ENCODE results near the gene GDPD1. TPM values are rescaled to one million over a fixed set of nuclear protein-coding genes. Genes with fewer than 3 reads are reported as not detected.
"Not testable (repeated sequence)": the region's sequence is repeated elsewhere in the genome, so short reads cannot be mapped to it uniquely, and the experiment has no call there.

Gene GDPD1
- total RNA-seq (5.6 and 9.9 TPM in 2 replicates), polyA plus RNA-seq (2.0 and 4.7 TPM in 2 replicates)

DNA sequence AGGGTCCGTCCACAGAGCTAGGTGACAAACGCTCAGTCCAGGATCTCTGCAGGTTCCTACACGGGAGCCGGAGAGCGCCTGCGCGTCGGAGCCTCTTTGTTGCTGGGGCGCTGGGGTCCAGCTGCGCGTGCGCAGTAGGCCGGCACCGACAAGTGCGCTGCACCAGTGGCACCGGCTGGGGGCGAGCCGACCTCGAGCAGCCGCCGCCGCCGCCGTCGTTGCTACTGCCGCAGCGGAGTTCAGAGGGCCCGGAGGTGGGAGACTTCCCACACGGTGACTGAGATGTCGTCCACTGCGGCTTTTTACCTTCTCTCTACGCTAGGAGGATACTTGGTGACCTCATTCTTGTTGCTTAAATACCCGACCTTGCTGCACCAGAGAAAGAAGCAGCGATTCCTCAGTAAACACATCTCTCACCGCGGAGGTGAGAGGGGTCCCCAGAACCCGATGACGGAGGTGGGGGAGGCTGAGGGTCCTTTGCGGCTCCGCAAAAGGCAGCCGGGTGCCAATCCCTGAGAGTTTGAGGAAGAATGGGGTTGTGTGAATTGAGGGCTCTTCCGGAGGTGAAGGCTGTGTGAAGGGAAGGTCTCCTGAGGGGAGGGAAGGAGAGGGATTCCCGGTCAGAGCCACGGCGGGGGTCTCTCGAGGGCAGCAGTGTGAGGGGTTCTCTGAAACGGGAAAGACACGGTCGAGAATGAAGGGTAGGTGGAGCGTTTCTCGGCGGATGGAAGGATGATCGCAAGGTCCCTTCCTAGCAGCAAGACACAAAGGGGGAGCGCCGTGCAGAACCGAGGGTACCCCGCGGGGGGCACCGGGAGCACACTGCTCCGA is at the start of gene GDPD1:
Gene GDPD1, plus strand, starts transcription at position 184 of the 831 bp plus-strand sequence. Its CDS starts 99 bp downstream, at position 283.
- Histone ChIP-seq H3K4me1 (ENCODE audit: low read depth) (no peaks in the 10 kb centered on the region), H3K36me3 (no peaks in the 10 kb centered on the region), H3K4me3 (peak within 1 kb of the TSS; percentile 53), H3K9me3 (ENCODE audit: low read depth) (no peaks in the 10 kb centered on the region), H3K27me3 (no peaks in the 10 kb centered on the region), H3K27ac (peak within 1 kb of the TSS; percentile 71)
- DNase-seq (ENCODE audit: low read depth in 1 of 2, low spot score in 1 of 2) = peak; percentile 95 to 98
- TF ChIP-seq CTCF (IDR thresholded peaks at IDR 0.05; ENCODE audit: low read depth, low read length) = peak; percentile 53

DNA sequence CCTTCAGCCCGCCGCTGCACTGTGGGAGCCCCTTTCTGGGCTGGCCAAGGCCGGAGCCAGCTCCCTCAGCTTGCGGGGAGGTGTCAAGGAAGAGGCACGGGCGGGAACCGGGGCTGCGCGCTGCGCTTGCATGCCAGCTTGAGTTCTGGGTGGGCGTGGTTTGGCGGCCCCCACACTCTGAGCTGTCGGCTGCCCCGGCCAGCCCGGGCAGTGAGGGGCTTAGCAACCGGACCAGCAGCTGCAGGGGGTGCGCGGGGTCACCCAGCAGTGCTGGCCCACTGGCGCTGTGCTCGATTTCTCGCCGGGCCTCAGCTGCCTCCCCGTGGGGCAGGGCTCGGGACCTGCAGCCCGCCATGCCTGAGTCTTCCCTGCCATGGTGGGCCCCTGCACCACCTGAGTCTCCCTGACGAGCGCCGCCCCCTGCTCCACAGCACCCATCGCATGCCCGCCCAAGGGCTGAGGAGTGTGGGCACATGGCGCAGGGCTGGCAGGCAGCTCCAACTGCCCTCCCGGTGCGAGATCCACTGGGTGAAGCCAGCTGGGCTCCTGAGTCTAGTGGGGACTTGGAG is 47.8 kb upstream of the GDPD1 start:
- Histone ChIP-seq H3K27me3 (no peaks in the 10 kb centered on the region), H3K27ac (no peak overlapping the region), H3K9me3 (ENCODE audit: low read depth) (no peaks in the 10 kb centered on the region), H3K36me3 (no peaks in the 10 kb centered on the region), H3K4me3 (no peak overlapping the region), H3K4me1 (ENCODE audit: low read depth) (no peaks in the 10 kb centered on the region)
- no peak for TF ChIP-seq CTCF (IDR thresholded peaks at IDR 0.05; ENCODE audit: low read depth, low read length)
- no peak for DNase-seq (ENCODE audit: low read depth in 1 of 2, low spot score in 1 of 2)

DNA sequence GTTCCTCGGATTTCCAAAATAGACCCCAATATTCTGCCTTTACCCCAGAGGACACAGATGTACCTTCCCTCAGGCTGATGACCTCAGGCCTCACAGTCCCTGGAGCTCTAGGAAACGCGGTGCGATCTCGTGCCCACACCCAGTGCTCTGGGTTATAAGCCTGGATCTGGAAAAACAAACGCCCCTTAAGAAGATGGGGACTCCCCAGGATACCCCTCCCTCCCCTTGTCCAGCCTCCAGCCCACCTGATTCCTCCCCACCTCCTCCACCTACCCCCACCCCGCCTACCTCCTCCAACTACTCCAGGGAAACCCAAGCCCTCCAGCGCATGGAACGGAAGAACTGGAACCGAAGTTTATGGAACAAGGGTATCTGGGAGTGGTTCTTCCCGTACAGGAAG is 45.6 kb upstream of the GDPD1 start:
- Histone ChIP-seq H3K4me3 (no peak overlapping the region), H3K4me1 (ENCODE audit: low read depth) (no peaks in the 10 kb centered on the region), H3K27me3 (no peaks in the 10 kb centered on the region), H3K36me3 (no peaks in the 10 kb centered on the region), H3K27ac (no peak overlapping the region), H3K9me3 (ENCODE audit: low read depth) (no peaks in the 10 kb centered on the region)
- no peak for DNase-seq (ENCODE audit: low read depth in 1 of 2, low spot score in 1 of 2)
- TF ChIP-seq CTCF (IDR thresholded peaks at IDR 0.05; ENCODE audit: low read depth, low read length) = no peak

- no peak for TF ChIP-seq CTCF (IDR thresholded peaks at IDR 0.05; ENCODE audit: low read depth, low read length)
- H3K4me1 ChIP-seq (ENCODE audit: low read depth) = no peaks in the 10 kb centered on the region
These were observed 45.2 kb upstream of the GDPD1 start for GRCh38 chr17:59175076-59175475.

GRCh38 chr17:59178266-59178985 is 41.9 kb upstream of the GDPD1 start:
- H3K27me3 ChIP-seq = no peaks in the 10 kb centered on the region
- no peaks in the 10 kb centered on the region for H3K4me1 ChIP-seq (ENCODE audit: low read depth)
- no peaks in the 10 kb centered on the region for H3K36me3 ChIP-seq
- H3K27ac ChIP-seq = no peak overlapping the region
- no peak overlapping the region for H3K4me3 ChIP-seq
- no peak for TF ChIP-seq CTCF (IDR thresholded peaks at IDR 0.05; ENCODE audit: low read depth, low read length)
- no peaks in the 10 kb centered on the region for H3K9me3 ChIP-seq (ENCODE audit: low read depth)
- no peak for DNase-seq (ENCODE audit: low read depth in 1 of 2, low spot score in 1 of 2)

More at GRCh38 chr17:59175076-59175475, 45.2 kb upstream of the GDPD1 start:
- Histone ChIP-seq H3K36me3 (no peaks in the 10 kb centered on the region), H3K27me3 (no peaks in the 10 kb centered on the region), H3K27ac (no peak overlapping the region), H3K9me3 (ENCODE audit: low read depth) (no peaks in the 10 kb centered on the region), H3K4me3 (no peak overlapping the region)
- DNase-seq (ENCODE audit: low read depth in 1 of 2, low spot score in 1 of 2) = no peak

DNA sequence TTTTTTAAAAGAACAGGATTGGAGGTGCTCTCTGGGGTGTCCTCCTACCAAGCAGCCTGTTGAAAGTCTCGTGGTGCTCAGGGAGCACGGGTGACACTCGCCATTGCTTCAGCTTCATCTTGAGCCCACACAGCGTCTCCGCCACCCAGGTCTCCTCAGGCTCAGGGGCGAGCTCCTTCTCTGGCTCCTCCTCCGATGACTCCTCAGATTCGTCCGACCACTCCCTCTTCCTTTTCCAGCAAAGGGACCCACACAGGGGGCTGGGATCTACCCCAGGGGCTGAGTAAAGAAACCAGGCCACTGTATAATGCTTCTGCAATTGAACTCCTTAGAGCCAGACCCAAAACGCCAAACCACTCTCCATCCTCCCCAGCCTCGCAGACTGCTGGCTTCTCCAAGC is 40.7 kb upstream of the GDPD1 start:
- H3K9me3 ChIP-seq (ENCODE audit: low read depth); H3K4me1 ChIP-seq (ENCODE audit: low read depth); H3K36me3 ChIP-seq; H3K27me3 ChIP-seq; DNase-seq (ENCODE audit: low read depth in 1 of 2, low spot score in 1 of 2); H3K4me3 ChIP-seq; H3K27ac ChIP-seq: not testable (repeated sequence)

Data from cardiac muscle cell (in vitro differentiated cells and primary cell).